K562 (cell line): ENCODE results near the gene ARHGEF16. TPM values are rescaled to one million over a fixed set of nuclear protein-coding genes. Genes with fewer than 3 reads are reported as not detected.

Experiments used
- ATAC-seq: fragments of 200-7000 bp; cut with Tn5 transposase; 3 replicates; pipeline ENCODE4 v1.9.1; 2020; ENCODE audit warnings: moderate library complexity
- BruUV-seq: library from RNA; stranded (reverse); fragments of 400-500 nt; replicated peaks from 2 replicates; lab custom pipeline; 2021; lab: Mats Ljungman, UMichigan
- CTCF ChIA-PET: fragments of 300-600 bp; formaldehyde crosslinking; extraction: SDS; loops from one replicate; lab custom pipeline; 2021; ENCODE audit warnings: low intra/inter-chr PET ratio; lab: Yijun Ruan, JAX
- POLR2A ChIA-PET: fragments of 300-600, 350-650 bp; sonication (Branson Sonifier 250); formaldehyde crosslinking; extraction: SDS; loops from one replicate; lab custom pipeline; 2021; ENCODE audit warnings: antibody characterized with exemption, inconsistent platforms; lab: Yijun Ruan, JAX
- DNase-seq, 4 experiments: peaks; one replicate each; pipeline versions ENCODE4 v3.0.0 to v3.0.0-alpha.2; 2011 to 2018; ENCODE audit warnings: low spot score in 3 of 4, mixed read lengths in 3 of 4; ENCODE audit errors: extremely low read depth in 1 of 4
- FAIRE-seq: peaks from 2 replicates; lab custom pipeline; 2011; peaks lifted over from hg19 to GRCh38; lab: Jason Lieb, UNC
- H2AFZ ChIP-seq: 2 replicates; pipeline ENCODE4 v1.6.0; 2011; ENCODE audit warnings: low read depth, low read length, control low read depth, inconsistent platforms
- H3K27ac ChIP-seq: fragments of 200-600 bp; 3 replicates; pipeline ENCODE4 v1.8.0; 2011; ENCODE audit warnings: low read depth, mild to moderate bottlenecking, control low read depth, inconsistent platforms, low read length, moderate library complexity, mixed read lengths; ENCODE audit errors: extremely low read depth
- H3K27me3 ChIP-seq, 2 experiments: fragments of 300-600 bp in 1 of 2; 2 replicates in 1 of 2; 3 replicates in 1 of 2; pipeline versions ENCODE4 v1.6.0 to v1.8.0; 2011; ENCODE audit warnings: inconsistent platforms in 2 of 2, low read length in 2 of 2, mild to moderate bottlenecking in 1 of 2, mixed read lengths in 1 of 2, moderate library complexity in 1 of 2; ENCODE audit not compliant: control insufficient read depth in 2 of 2, insufficient read depth in 2 of 2
- H3K36me3 ChIP-seq: fragments of 300-600 bp; 3 replicates; pipeline ENCODE4 v1.8.0; 2011; ENCODE audit warnings: mild to moderate bottlenecking, low read length, inconsistent platforms; ENCODE audit not compliant: control insufficient read depth, insufficient read depth
- H3K4me1 ChIP-seq, 2 experiments: fragments of 200-600 bp in 1 of 2; replicated peaks in 1 of 2; 2 replicates in 1 of 2; 3 replicates in 1 of 2; pipeline versions ENCODE4 v1.5.1 to v1.8.0; 2011; ENCODE audit warnings: inconsistent platforms in 2 of 2, low read length in 2 of 2, mild to moderate bottlenecking in 1 of 2, mixed read lengths in 1 of 2, moderate library complexity in 1 of 2; ENCODE audit not compliant: control insufficient read depth in 2 of 2, insufficient read depth in 2 of 2
- H3K4me2 ChIP-seq: 2 replicates; pipeline ENCODE4 v1.6.1; 2011; ENCODE audit warnings: low read length, control low read depth, inconsistent platforms, mixed read lengths; ENCODE audit not compliant: insufficient read depth
- H3K4me3 ChIP-seq: fragments of 200-600 bp; sonication (generic), shearing (Covaris generic); 2 replicates; pipeline ENCODE4 v1.5.1; 2016; ENCODE audit warnings: control low read depth, inconsistent platforms
- H3K79me2 ChIP-seq: fragments of 200-600 bp; 3 replicates; pipeline ENCODE4 v1.8.0; 2011; ENCODE audit warnings: low read length, inconsistent platforms; ENCODE audit not compliant: control insufficient read depth, insufficient read depth
- H3K9ac ChIP-seq, 2 experiments: 2 replicates each; pipeline versions ENCODE4 v1.6.0 to v1.6.1; 2011; ENCODE audit warnings: low read depth in 2 of 2, low read length in 2 of 2, control low read depth in 1 of 2, inconsistent platforms in 1 of 2, mild to moderate bottlenecking in 1 of 2, mixed read lengths in 1 of 2; ENCODE audit not compliant: insufficient read depth in 1 of 2
- H3K9me1 ChIP-seq: one replicate; pipeline ENCODE4 v1.6.0; 2011; ENCODE audit warnings: inconsistent platforms, mild to moderate bottlenecking, low read length, moderate library complexity; ENCODE audit not compliant: control insufficient read depth, insufficient read depth
- H3K9me3 ChIP-seq: replicated peaks from 2 replicates; pipeline ENCODE4 v1.5.1; 2011; ENCODE audit warnings: low read depth, low read length, inconsistent platforms; ENCODE audit not compliant: control insufficient read depth, insufficient read depth
- H4K20me1 ChIP-seq: replicated peaks from 2 replicates; pipeline ENCODE4 v1.6.1; 2011; ENCODE audit warnings: low read length, inconsistent platforms, mixed read lengths; ENCODE audit not compliant: control insufficient read depth, insufficient read depth
- CBX1 ChIP-seq: sonication (generic); IDR thresholded peaks from 2 replicates; pipeline ENCODE4 v1.6.1; 2016; ENCODE audit warnings: antibody characterized with exemption, low read depth, mild to moderate bottlenecking
- ESRRA ChIP-seq: fragments of 450-650 bp; IDR thresholded peaks from 2 replicates; pipeline ENCODE4 v1.6.1; 2014; ENCODE audit warnings: low read depth, mild to moderate bottlenecking, moderate library complexity, borderline replicate concordance
- HDAC1 ChIP-seq, 2 experiments: fragments of 450-650 bp; IDR thresholded peaks; 2 replicates each; pipeline ENCODE4 v1.6.1; 2016 to 2017; ENCODE audit warnings: inconsistent platforms in 1 of 2, mild to moderate bottlenecking in 1 of 2, moderate library complexity in 1 of 2
- L3MBTL2 ChIP-seq: fragments of 450-650 bp; IDR thresholded peaks from 2 replicates; pipeline ENCODE4 v1.6.1; 2016; ENCODE audit warnings: mild to moderate bottlenecking, moderate library complexity
- STAG1 ChIP-seq: sonication (generic); formaldehyde crosslinking; IDR thresholded peaks from 2 replicates; pipeline ENCODE4 v1.5.0; 2020; ENCODE audit warnings: missing genetic modification reagents, borderline replicate concordance
- ZNF232 ChIP-seq: sonication (generic); formaldehyde crosslinking; IDR thresholded peaks from 2 replicates; pipeline ENCODE4 v1.8.0; 2022; ENCODE audit warnings: mild to moderate bottlenecking, missing genetic modification reagents
- WGBS: fragments of 100-300 bp; shearing (Covaris generic); methylation state at CpG from one replicate; pipeline ENCODE4 v1.1.6; 2016; ENCODE audit warnings: low coverage, mixed read lengths; ENCODE audit not compliant: insufficient coverage; ENCODE audit errors: missing lambda C conversion rate; 5-methylcytosine and 5-hydroxymethylcytosine counted together
- in situ Hi-C: fragments of 300-500 bp; cut with MboI; formaldehyde crosslinking; loops from 4 replicates; pipeline ENCODE4 v1.15.0; 2018; ENCODE audit warnings: inconsistent platforms, mixed read lengths
- intact Hi-C: fragments of 100-400 bp; cut with micrococcal nuclease; formaldehyde crosslinking; loops from 2 replicates; pipeline ENCODE4 v1.14.2; 2022
- polyA plus RNA-seq, 8 experiments: library from polyadenylated mRNA; depleted of rRNA in 4 of 8; stranded (reverse) in 5 of 8; unstranded in 3 of 8; fragments of >200 nt; fragmentation: Nextera tagmentation in 2 of 8; fragmentation: Illumina TruSeq in 1 of 8; extraction: Ambion mirVana in 2 of 8; extraction: Trizol in 1 of 8; gene quantifications; 2 replicates each; pipeline versions ENCODE4 v1.2.1 to v1.2.3, GENCODE V29; 2011 to 2014; ENCODE audit warnings: inconsistent platforms in 1 of 8, missing spikeins in 1 of 8
- total RNA-seq, 7 experiments: library from RNA; depleted of rRNA in 6 of 7; stranded (reverse); fragments of >200 nt in 6 of 7; fragmentation: Illumina TruSeq in 2 of 7; extraction: Trizol in 2 of 7; gene quantifications; 2 replicates each; pipeline versions ENCODE4 v1.2.1 to v1.2.3, GENCODE V29; 2011 to 2021; ENCODE audit warnings: low replicate concordance in 1 of 7
- TF ChIP-seq, protein P1 (sequence below), 2 experiments: fragments of 450-650 bp; formaldehyde crosslinking in 1 of 2; IDR thresholded peaks; 2 replicates each; pipeline versions ENCODE4 v1.4.0 to v1.6.1; 2014 to 2020; ENCODE audit warnings: mild to moderate bottlenecking in 2 of 2, borderline replicate concordance in 1 of 2, low read depth in 1 of 2
- TF ChIP-seq, protein P2 (sequence below), 3 experiments: IDR thresholded peaks in 2 of 3; conservative IDR thresholded peaks in 1 of 3; 2 replicates each; pipeline ENCODE4 v1.5.1; 2011 to 2012; ENCODE audit warnings: low read length in 3 of 3, mild to moderate bottlenecking in 3 of 3, control low read depth in 2 of 3, improper control_type of control experiment in 1 of 3, inconsistent platforms in 1 of 3, low read depth in 1 of 3, mixed read lengths in 1 of 3, moderate library complexity in 1 of 3; ENCODE audit not compliant: insufficient read depth in 2 of 3

The ARHGEF16 gene
- total and polyA plus RNA-seq, 9 of the 15 experiments (the other 6 are each of a cell fraction or from before 2014, with no cell fraction given) = 0.15 to 1.2 (median 0.49) TPM; not detected in 2

DNA sequence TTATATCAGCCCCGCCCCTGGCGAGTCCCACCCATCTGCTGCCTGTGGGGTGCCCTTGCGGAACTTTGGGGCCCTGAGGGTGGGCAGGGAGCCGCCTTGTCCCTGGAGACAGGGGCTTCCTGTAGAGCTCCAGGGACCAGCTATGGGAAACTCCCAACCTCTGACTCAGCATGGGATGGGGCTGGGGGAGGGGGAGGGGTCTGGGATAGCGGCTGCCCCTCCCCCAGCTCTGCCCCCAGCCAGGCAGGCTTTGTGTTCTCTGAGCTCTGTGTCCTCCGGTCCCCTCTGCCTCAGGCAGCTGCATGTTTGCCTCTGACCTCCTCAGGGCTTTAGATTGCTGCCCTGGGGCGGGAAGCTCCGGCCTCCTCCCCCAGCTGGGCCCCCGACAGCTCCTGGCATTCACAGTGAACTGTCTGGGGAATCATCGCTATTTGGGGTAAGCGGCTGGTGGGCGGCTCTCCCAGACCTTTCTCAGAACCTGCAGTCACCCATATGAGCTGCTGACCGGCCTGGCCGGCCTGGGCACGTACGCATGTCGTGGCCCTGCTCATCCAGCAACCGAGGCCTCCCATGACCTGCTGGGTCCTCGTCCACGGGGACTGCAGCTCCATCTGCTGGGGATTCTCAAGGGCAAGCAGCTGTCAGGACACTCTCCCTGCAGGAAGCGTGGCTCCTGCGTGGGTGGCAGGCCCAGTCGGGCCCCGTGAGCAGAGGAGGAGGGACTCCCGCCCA lies 17.1 kb downstream of the ARHGEF16 start:
- Histone ChIP-seq H3K4me2 (peak overlapping the region; percentile 4; the same call in 1 of the 2 replicates), H2AFZ (0 out of 2 replicates have a peak overlapping the region, but pooled peaks have one; percentile 32)
- no TSS peak for BruUV-seq
- TF ChIP-seq ZNF232 (CRISPR knock-in tag) = no peak
- TF ChIP-seq, protein P1, sequence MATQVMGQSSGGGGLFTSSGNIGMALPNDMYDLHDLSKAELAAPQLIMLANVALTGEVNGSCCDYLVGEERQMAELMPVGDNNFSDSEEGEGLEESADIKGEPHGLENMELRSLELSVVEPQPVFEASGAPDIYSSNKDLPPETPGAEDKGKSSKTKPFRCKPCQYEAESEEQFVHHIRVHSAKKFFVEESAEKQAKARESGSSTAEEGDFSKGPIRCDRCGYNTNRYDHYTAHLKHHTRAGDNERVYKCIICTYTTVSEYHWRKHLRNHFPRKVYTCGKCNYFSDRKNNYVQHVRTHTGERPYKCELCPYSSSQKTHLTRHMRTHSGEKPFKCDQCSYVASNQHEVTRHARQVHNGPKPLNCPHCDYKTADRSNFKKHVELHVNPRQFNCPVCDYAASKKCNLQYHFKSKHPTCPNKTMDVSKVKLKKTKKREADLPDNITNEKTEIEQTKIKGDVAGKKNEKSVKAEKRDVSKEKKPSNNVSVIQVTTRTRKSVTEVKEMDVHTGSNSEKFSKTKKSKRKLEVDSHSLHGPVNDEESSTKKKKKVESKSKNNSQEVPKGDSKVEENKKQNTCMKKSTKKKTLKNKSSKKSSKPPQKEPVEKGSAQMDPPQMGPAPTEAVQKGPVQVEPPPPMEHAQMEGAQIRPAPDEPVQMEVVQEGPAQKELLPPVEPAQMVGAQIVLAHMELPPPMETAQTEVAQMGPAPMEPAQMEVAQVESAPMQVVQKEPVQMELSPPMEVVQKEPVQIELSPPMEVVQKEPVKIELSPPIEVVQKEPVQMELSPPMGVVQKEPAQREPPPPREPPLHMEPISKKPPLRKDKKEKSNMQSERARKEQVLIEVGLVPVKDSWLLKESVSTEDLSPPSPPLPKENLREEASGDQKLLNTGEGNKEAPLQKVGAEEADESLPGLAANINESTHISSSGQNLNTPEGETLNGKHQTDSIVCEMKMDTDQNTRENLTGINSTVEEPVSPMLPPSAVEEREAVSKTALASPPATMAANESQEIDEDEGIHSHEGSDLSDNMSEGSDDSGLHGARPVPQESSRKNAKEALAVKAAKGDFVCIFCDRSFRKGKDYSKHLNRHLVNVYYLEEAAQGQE (IDR thresholded peaks at IDR 0.05; ENCODE audit: borderline replicate concordance) = peak; percentile 35; the same call in 1 of the 2 replicates
- TF ChIP-seq, protein P1 (CRISPR knock-in tag; IDR thresholded peaks at IDR 0.05; ENCODE audit: low read depth) = no peak
- peak; percentile 41; the same call in 1 of the 2 replicates for TF ChIP-seq ESRRA
- TF ChIP-seq, protein P2, sequence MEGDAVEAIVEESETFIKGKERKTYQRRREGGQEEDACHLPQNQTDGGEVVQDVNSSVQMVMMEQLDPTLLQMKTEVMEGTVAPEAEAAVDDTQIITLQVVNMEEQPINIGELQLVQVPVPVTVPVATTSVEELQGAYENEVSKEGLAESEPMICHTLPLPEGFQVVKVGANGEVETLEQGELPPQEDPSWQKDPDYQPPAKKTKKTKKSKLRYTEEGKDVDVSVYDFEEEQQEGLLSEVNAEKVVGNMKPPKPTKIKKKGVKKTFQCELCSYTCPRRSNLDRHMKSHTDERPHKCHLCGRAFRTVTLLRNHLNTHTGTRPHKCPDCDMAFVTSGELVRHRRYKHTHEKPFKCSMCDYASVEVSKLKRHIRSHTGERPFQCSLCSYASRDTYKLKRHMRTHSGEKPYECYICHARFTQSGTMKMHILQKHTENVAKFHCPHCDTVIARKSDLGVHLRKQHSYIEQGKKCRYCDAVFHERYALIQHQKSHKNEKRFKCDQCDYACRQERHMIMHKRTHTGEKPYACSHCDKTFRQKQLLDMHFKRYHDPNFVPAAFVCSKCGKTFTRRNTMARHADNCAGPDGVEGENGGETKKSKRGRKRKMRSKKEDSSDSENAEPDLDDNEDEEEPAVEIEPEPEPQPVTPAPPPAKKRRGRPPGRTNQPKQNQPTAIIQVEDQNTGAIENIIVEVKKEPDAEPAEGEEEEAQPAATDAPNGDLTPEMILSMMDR (IDR thresholded peaks at IDR 0.05 in 2 of 3, conservative IDR thresholded peaks at IDR 0.05 in 1 of 3; ENCODE audit: insufficient read depth in 2 of 3, low read depth in 1 of 3, low read length in 3 of 3) = peak; percentile 43 to 54 (median 50); a peak in 4 of 6 replicates
- peak; percentile 50; the same call in 1 of the 2 replicates for TF ChIP-seq L3MBTL2
- no peak for TF ChIP-seq CBX1
- TF ChIP-seq HDAC1 (IDR thresholded peaks at IDR 0.05) = 0 out of 4 replicates have a peak, but pooled peaks of 1 of the 2 experiments have one; percentile 22
- TF ChIP-seq STAG1 (CRISPR knock-in tag) = 0 out of 2 replicates have a peak, but pooled peaks have one; percentile 13

More for the DNA sequence above, 17.1 kb downstream of the ARHGEF16 start:
- peak; percentile 50 for ATAC-seq
- Histone ChIP-seq H3K27ac (no peak overlapping the region), H4K20me1 (peaks cover 7% of the 10 kb centered on the region; the same call in 1 of the 2 replicates), H3K79me2 (no peaks in the 10 kb centered on the region), H3K27me3 (peaks cover 4 to 49% of the 10 kb centered on the region in 2 experiments; a peak in 4 of 5 replicates), H3K4me3 (no peak overlapping the region), H3K36me3 (no peaks in the 10 kb centered on the region), H3K9me1 (peaks cover 4% of the 10 kb centered on the region), H3K9me3 (no peaks in the 10 kb centered on the region), H3K4me1 (peaks cover 0 to 57% of the 10 kb centered on the region in 2 experiments; a peak in 3 of 5 replicates), H3K9ac (no peak overlapping the region; a peak in 1 of 4 replicates)
- POLR2A ChIA-PET = interaction anchor here (1.1 kb wide), 1 partner anchor 9 kb away, joined by 4 read pairs; no protein-coding TSS in a partner anchor
- CTCF ChIA-PET = interaction anchor here (0.7 to 2.2 kb wide), 2 partner anchors 14 to 18 kb away, joined by 3 to 13 read pairs; partner anchors contain the start of gene ARHGEF16
- peak; percentile 51 for FAIRE-seq
- peak; percentile 54 to 72 (median 62) for DNase-seq
- 5% methylated on average over 23 of the region's 25 CpGs for WGBS
- in situ Hi-C loops = no loop called here
- intact Hi-C loops = no loop called here
